ENCODE measurements around the gene CPN2. TPM values are rescaled to one million over a fixed set of nuclear protein-coding genes. Genes with fewer than 3 reads are reported as not detected.

The CPN2 gene
- total RNA-seq, 4 donors from 2014 or later, result 0.15 TPM; not detected in 3

- no peaks in the 10 kb centered on the region for H3K9me3 ChIP-seq
- DNase-seq, result peak; percentile 39 to 44
- peak overlapping the region in 1 of 2 donors; percentile 23 for H3K4me3 ChIP-seq
- intact Hi-C loops (cut with DNase I; ENCODE audit: low total_unique reads), result loop anchor here (5.0 kb wide), 2 partner anchors 37 to 177 kb away; partner anchors contain the start of gene HES1
- H3K4me1 ChIP-seq, result peaks cover 9 to 20% of the 10 kb centered on the region in 2 donors
- H3K36me3 ChIP-seq, result no peaks in the 10 kb centered on the region
- H3K27ac ChIP-seq, result peak overlapping the region; percentile 40 to 86
- H3K27me3 ChIP-seq, result no peaks in the 10 kb centered on the region
- TF ChIP-seq POLR2A (IDR thresholded peaks at IDR 0.05) (no peak), CTCF (IDR thresholded peaks at IDR 0.05) (no peak)
Observed at GRCh38 chr3:194314388-194315068, 36.6 kb downstream of the CPN2 start.

GRCh38 chr3:194313560-194314387 lies 37.4 kb downstream of the CPN2 start:
- H3K4me1 ChIP-seq, result peaks cover 9 to 20% of the 10 kb centered on the region in 2 donors
- H3K27me3 ChIP-seq, result no peaks in the 10 kb centered on the region
- H3K9me3 ChIP-seq, result no peaks in the 10 kb centered on the region
- intact Hi-C loops (cut with DNase I; ENCODE audit: low total_unique reads), result loop anchor here (2.0 to 5.0 kb wide), 3 partner anchors 36 to 533 kb away; partner anchors contain the start of gene HES1
- TF ChIP-seq POLR2A (IDR thresholded peaks at IDR 0.05), result no peak
- peak in 1 of 4 experiments; percentile 22 for TF ChIP-seq CTCF (IDR thresholded peaks at IDR 0.05)
- H3K4me3 ChIP-seq, result no peak overlapping the region
- peak; percentile 89 to 94 for DNase-seq
- peak overlapping the region; percentile 26 to 86 for H3K27ac ChIP-seq
- H3K36me3 ChIP-seq, result no peaks in the 10 kb centered on the region

- Histone ChIP-seq H3K36me3 (no peaks in the 10 kb centered on the region), H3K27me3 (no peaks in the 10 kb centered on the region), H3K27ac (peak overlapping the region in 1 of 2 donors; percentile 86), H3K4me1 (peaks cover 9 to 20% of the 10 kb centered on the region in 2 donors), H3K9me3 (no peaks in the 10 kb centered on the region), H3K4me3 (no peak overlapping the region)
- TF ChIP-seq POLR2A (IDR thresholded peaks at IDR 0.05) (peak in 1 of 2 donors; percentile 28), CTCF (IDR thresholded peaks at IDR 0.05) (no peak)
- intact Hi-C loops (cut with DNase I; ENCODE audit: low total_unique reads), result loop anchor here (2.0 to 5.0 kb wide), 3 partner anchors 36 to 532 kb away; partner anchors contain the start of gene HES1
- DNase-seq, result peak; percentile 93 to 97
Observed at GRCh38 chr3:194312743-194313281, 38.3 kb downstream of the CPN2 start.

GRCh38 chr3:194312186-194312742 lies 38.9 kb downstream of the CPN2 start:
- no peaks in the 10 kb centered on the region for H3K9me3 ChIP-seq
- DNase-seq, result peak; percentile 69 to 88
- intact Hi-C loops (cut with DNase I; ENCODE audit: low total_unique reads), result loop anchor here (2.0 to 5.0 kb wide), 3 partner anchors 35 to 531 kb away; partner anchors contain the start of gene HES1
- H3K4me1 ChIP-seq, result peaks cover 9 to 20% of the 10 kb centered on the region in 2 donors
- TF ChIP-seq CTCF (IDR thresholded peaks at IDR 0.05) (no peak), POLR2A (IDR thresholded peaks at IDR 0.05) (no peak)
- H3K27me3 ChIP-seq, result no peaks in the 10 kb centered on the region
- no peaks in the 10 kb centered on the region for H3K36me3 ChIP-seq
- H3K4me3 ChIP-seq, result no peak overlapping the region
- peak overlapping the region; percentile 64 to 79 for H3K27ac ChIP-seq

All from uterus (tissue), 4 donors.